ES-I3 (cell line): ENCODE data around the gene SPTLC3.

Source experiments
- H3K36me3 ChIP-seq: 2 replicates; pipeline ENCODE4 v1.6.1; 2013; ENCODE audit warnings: mild to moderate bottlenecking, low read length, control low read depth, moderate library complexity; ENCODE audit not compliant: insufficient read depth
- H3K4me1 ChIP-seq: 2 replicates; pipeline ENCODE4 v1.6.1; 2013; ENCODE audit warnings: mild to moderate bottlenecking, control low read depth, low read length; ENCODE audit not compliant: insufficient read depth
- H3K9ac ChIP-seq: 2 replicates; pipeline ENCODE4 v1.6.1; 2013; ENCODE audit warnings: low read depth, mild to moderate bottlenecking, low read length, moderate library complexity
- H3K9me3 ChIP-seq: 2 replicates; pipeline ENCODE4 v1.6.1; 2013; ENCODE audit warnings: mild to moderate bottlenecking, low read length, moderate library complexity; ENCODE audit not compliant: control insufficient read depth, insufficient read depth

SPTLC3 gene

GRCh38 chr20:13081877-13082276 lies 73.1 kb downstream of the SPTLC3 start:
- Histone ChIP-seq H3K9ac (no peak overlapping the region), H3K36me3 (no peaks in the 10 kb centered on the region), H3K9me3 (no peaks in the 10 kb centered on the region), H3K4me1 (no peaks in the 10 kb centered on the region)

GRCh38 chr20:13082378-13082777 lies 73.6 kb downstream of the SPTLC3 start:
- H3K9me3 ChIP-seq = no peaks in the 10 kb centered on the region
- no peaks in the 10 kb centered on the region for H3K36me3 ChIP-seq
- H3K9ac ChIP-seq = no peak overlapping the region
- H3K4me1 ChIP-seq = no peaks in the 10 kb centered on the region

- no peaks in the 10 kb centered on the region for H3K4me1 ChIP-seq
- H3K9me3 ChIP-seq = no peaks in the 10 kb centered on the region
- no peak overlapping the region for H3K9ac ChIP-seq
- H3K36me3 ChIP-seq = no peaks in the 10 kb centered on the region
Measured at GRCh38 chr20:13085275-13085674, 76.5 kb downstream of the SPTLC3 start.

GRCh38 chr20:13089950-13090469 lies 81.2 kb downstream of the SPTLC3 start:
- Histone ChIP-seq H3K9me3 (no peaks in the 10 kb centered on the region; the same call in 1 of the 2 replicates), H3K36me3 (no peaks in the 10 kb centered on the region)

GRCh38 chr20:13092111-13092510 lies 83.3 kb downstream of the SPTLC3 start:
- Histone ChIP-seq H3K36me3 (no peaks in the 10 kb centered on the region), H3K9me3 (no peaks in the 10 kb centered on the region; the same call in 1 of the 2 replicates), H3K9ac (no peak overlapping the region), H3K4me1 (no peaks in the 10 kb centered on the region)

More at GRCh38 chr20:13089950-13090469, 81.2 kb downstream of the SPTLC3 start:
- Histone ChIP-seq H3K9ac (no peak overlapping the region), H3K4me1 (no peaks in the 10 kb centered on the region)

- no peaks in the 10 kb centered on the region; the same call in 1 of the 2 replicates for H3K9me3 ChIP-seq
- no peak overlapping the region for H3K9ac ChIP-seq
- H3K36me3 ChIP-seq = no peaks in the 10 kb centered on the region
- 0 out of 2 replicates have a peak, but pooled peaks cover 5% of the 10 kb centered on the region for H3K4me1 ChIP-seq
Measured at GRCh38 chr20:13094976-13095375, 86.2 kb downstream of the SPTLC3 start.

GRCh38 chr20:13098720-13099355 lies 90.1 kb downstream of the SPTLC3 start:
- Histone ChIP-seq H3K9ac (no peak overlapping the region), H3K36me3 (no peaks in the 10 kb centered on the region), H3K4me1 (0 out of 2 replicates have a peak, but pooled peaks cover 11% of the 10 kb centered on the region), H3K9me3 (no peaks in the 10 kb centered on the region; the same call in 1 of the 2 replicates)

- Histone ChIP-seq H3K36me3 (no peaks in the 10 kb centered on the region), H3K9me3 (no peaks in the 10 kb centered on the region; the same call in 1 of the 2 replicates), H3K4me1 (0 out of 2 replicates have a peak, but pooled peaks cover 11% of the 10 kb centered on the region), H3K9ac (no peak overlapping the region)
Measured at GRCh38 chr20:13099676-13100075, 90.9 kb downstream of the SPTLC3 start.

- peaks cover 14% of the 10 kb centered on the region; the same call in 1 of the 2 replicates for H3K4me1 ChIP-seq
- H3K9me3 ChIP-seq = no peaks in the 10 kb centered on the region
- H3K9ac ChIP-seq = no peak overlapping the region
- H3K36me3 ChIP-seq = no peaks in the 10 kb centered on the region
Measured at GRCh38 chr20:13101276-13101675, 92.5 kb downstream of the SPTLC3 start.

GRCh38 chr20:13101706-13102105 lies 92.9 kb downstream of the SPTLC3 start:
- Histone ChIP-seq H3K4me1 (peaks cover 14% of the 10 kb centered on the region; the same call in 1 of the 2 replicates), H3K9me3 (no peaks in the 10 kb centered on the region), H3K36me3 (no peaks in the 10 kb centered on the region), H3K9ac (no peak overlapping the region)

GRCh38 chr20:13102237-13102636 lies 93.5 kb downstream of the SPTLC3 start:
- Histone ChIP-seq H3K36me3 (no peaks in the 10 kb centered on the region), H3K9me3 (no peaks in the 10 kb centered on the region), H3K4me1 (peaks cover 14% of the 10 kb centered on the region; the same call in 1 of the 2 replicates), H3K9ac (no peak overlapping the region)

GRCh38 chr20:13102694-13103093 lies 93.9 kb downstream of the SPTLC3 start:
- Histone ChIP-seq H3K9ac (no peak overlapping the region), H3K9me3 (no peaks in the 10 kb centered on the region), H3K36me3 (no peaks in the 10 kb centered on the region), H3K4me1 (peaks cover 14% of the 10 kb centered on the region; the same call in 1 of the 2 replicates)

- Histone ChIP-seq H3K9ac (no peak overlapping the region), H3K4me1 (peaks cover 9% of the 10 kb centered on the region; the same call in 1 of the 2 replicates), H3K9me3 (no peaks in the 10 kb centered on the region), H3K36me3 (no peaks in the 10 kb centered on the region)
Measured at GRCh38 chr20:13105039-13105438, 96.3 kb downstream of the SPTLC3 start.

GRCh38 chr20:13105864-13106457 lies 97.2 kb downstream of the SPTLC3 start:
- peaks cover 9% of the 10 kb centered on the region; the same call in 1 of the 2 replicates for H3K4me1 ChIP-seq
- H3K9ac ChIP-seq = no peak overlapping the region
- H3K9me3 ChIP-seq = no peaks in the 10 kb centered on the region
- H3K36me3 ChIP-seq = no peaks in the 10 kb centered on the region

- no peaks in the 10 kb centered on the region for H3K36me3 ChIP-seq
- H3K9ac ChIP-seq = no peak overlapping the region
- H3K9me3 ChIP-seq = no peaks in the 10 kb centered on the region
- H3K4me1 ChIP-seq = peaks cover 3% of the 10 kb centered on the region; the same call in 1 of the 2 replicates
Measured at GRCh38 chr20:13109658-13110057, 100.9 kb downstream of the SPTLC3 start.
